A549 (cell line): Measurements from ENCODE around the gene S100B. TPM values are rescaled to one million over a fixed set of nuclear protein-coding genes. Genes with fewer than 3 reads are reported as not detected.

ENCODE experiments used
- ATAC-seq, 2 experiments: fragments of 200-7000 bp in 1 of 2; fragments of >200 bp in 1 of 2; cut with Nextera tagmentation in 1 of 2; cut with Tn5 transposase in 1 of 2; 3 replicates each; pipeline versions ENCODE4 v1.8.0 to v1.9.1; 2018 to 2020; ENCODE audit warnings: mild to moderate bottlenecking in 1 of 2, moderate library complexity in 1 of 2
- CTCF ChIA-PET: fragments of 300-600 bp; sonication (Branson Sonifier 250); formaldehyde crosslinking; extraction: SDS; loops from one replicate; lab custom pipeline; 2021; ENCODE audit warnings: antibody characterized with exemption, inconsistent platforms; lab: Yijun Ruan, JAX
- POLR2A ChIA-PET: fragments of 350-600 bp; formaldehyde crosslinking; extraction: SDS; loops from one replicate; lab custom pipeline; 2021; ENCODE audit warnings: antibody characterized with exemption, inconsistent platforms; lab: Yijun Ruan, JAX
- DNase-seq, 2 experiments: peaks; one replicate each; pipeline versions ENCODE4 v3.0.0 to v3.0.0-alpha.2; 2011 to 2016; ENCODE audit warnings: low read depth in 1 of 2, low spot score in 1 of 2
- FAIRE-seq: peaks from 2 replicates; lab custom pipeline; 2011; peaks lifted over from hg19 to GRCh38; lab: Jason Lieb, UNC
- H3K27ac ChIP-seq, 2 experiments: fragments of >200 bp; sonication (Bioruptor Twin); formaldehyde crosslinking; 3 replicates each; pipeline ENCODE4 v1.5.1; 2016 to 2017
- H3K4me1 ChIP-seq: fragments of >200 bp; sonication (Bioruptor Twin); formaldehyde crosslinking; 3 replicates; pipeline ENCODE4 v1.6.1; 2016
- H3K4me2 ChIP-seq: fragments of >200 bp; sonication (Bioruptor Twin); formaldehyde crosslinking; 3 replicates; pipeline ENCODE4 v1.6.1; 2016
- H3K4me3 ChIP-seq: fragments of >200 bp; sonication (Bioruptor Twin); formaldehyde crosslinking; 3 replicates; pipeline ENCODE4 v1.5.1; 2016
- H3K9me3 ChIP-seq: fragments of >200 bp; sonication (Bioruptor Twin); formaldehyde crosslinking; 3 replicates; pipeline ENCODE4 v1.6.1; 2016
- CBX2 ChIP-seq: fragments of 200-600 bp; sonication (generic); IDR thresholded peaks from 2 replicates; pipeline ENCODE4 v1.6.1; 2016; ENCODE audit warnings: low read depth, mild to moderate bottlenecking, borderline replicate concordance
- CTCF ChIP-seq: fragments of >200 bp; sonication (Bioruptor Twin); formaldehyde crosslinking; IDR thresholded peaks from 3 replicates; pipeline ENCODE4 v1.5.1; 2016
- EHF ChIP-seq: fragments of 250-450 bp; sonication (Bioruptor Pico); IDR thresholded peaks from 2 replicates; pipeline ENCODE4 v1.5.0; 2020; ENCODE audit warnings: mild to moderate bottlenecking
- ELK1 ChIP-seq: fragments of 150-350 bp; IDR thresholded peaks from 2 replicates; pipeline ENCODE4 v1.6.1; 2014; ENCODE audit warnings: low read depth, mild to moderate bottlenecking, low read length
- ESRRA ChIP-seq: fragments of 150-350 bp; IDR thresholded peaks from 2 replicates; pipeline ENCODE4 v1.6.1; 2014; ENCODE audit warnings: mild to moderate bottlenecking, low read length, borderline replicate concordance
- FOSB ChIP-seq: fragments of 250-450 bp; sonication (Bioruptor Pico); IDR thresholded peaks from 2 replicates; pipeline ENCODE4 v1.5.0; 2020; ENCODE audit warnings: mild to moderate bottlenecking, moderate library complexity
- FOSL2 ChIP-seq, 2 experiments: fragments of 450-650 bp in 1 of 2; fragments of >200 bp in 1 of 2; sonication (Bioruptor Twin) in 1 of 2; formaldehyde crosslinking; IDR thresholded peaks; 2 replicates each; pipeline versions ENCODE4 v1.5.0 to v1.6.1; 2016 to 2020; ENCODE audit warnings: mild to moderate bottlenecking in 1 of 2, moderate library complexity in 1 of 2
- HOXB13 ChIP-seq: fragments of 250-450 bp; sonication (Bioruptor Pico); IDR thresholded peaks from 2 replicates; pipeline ENCODE4 v1.5.0; 2020; ENCODE audit warnings: low read depth, mild to moderate bottlenecking, moderate library complexity
- JUN ChIP-seq, 2 experiments: fragments of >200 bp; sonication (Bioruptor Twin); formaldehyde crosslinking; IDR thresholded peaks; 2 replicates in 1 of 2; 3 replicates in 1 of 2; pipeline ENCODE4 v1.6.1; 2016 to 2017
- MAX ChIP-seq: IDR thresholded peaks from 2 replicates; pipeline ENCODE4 v1.6.1; 2012
- MAZ ChIP-seq: fragments of 150-350 bp; IDR thresholded peaks from 2 replicates; pipeline ENCODE4 v1.6.1; 2014; ENCODE audit warnings: antibody characterized with exemption, low read depth, low read length, borderline replicate concordance
- MYC ChIP-seq: IDR thresholded peaks from 2 replicates; pipeline ENCODE4 v1.6.1; 2012; ENCODE audit warnings: mild to moderate bottlenecking, inconsistent platforms, low read length, improper control_type of control experiment, borderline replicate concordance
- NFE2L2 ChIP-seq: fragments of 150-350 bp; conservative IDR thresholded peaks from 2 replicates; pipeline ENCODE4 v1.6.1; 2014; ENCODE audit warnings: low read length
- NPAS2 ChIP-seq: fragments of 250-450 bp; sonication (Bioruptor Pico); IDR thresholded peaks from 2 replicates; pipeline ENCODE4 v1.8.0; 2022; ENCODE audit warnings: mild to moderate bottlenecking, moderate library complexity, borderline replicate concordance
- RCOR1 ChIP-seq: fragments of 150-350 bp; IDR thresholded peaks from 2 replicates; pipeline ENCODE4 v1.6.1; 2014; ENCODE audit warnings: antibody characterized with exemption, low read length, low read depth
- RFX5 ChIP-seq: fragments of 450-650 bp; IDR thresholded peaks from 2 replicates; pipeline ENCODE4 v1.7.1; 2014; ENCODE audit warnings: antibody characterized with exemption, mild to moderate bottlenecking, moderate library complexity
- SMC3 ChIP-seq: fragments of >200 bp; sonication (Bioruptor Twin); formaldehyde crosslinking; IDR thresholded peaks from 3 replicates; pipeline ENCODE4 v1.6.1; 2018; ENCODE audit warnings: inconsistent platforms
- ZSCAN20 ChIP-seq: fragments of 250-450 bp; sonication (Bioruptor Pico); IDR thresholded peaks from 2 replicates; pipeline ENCODE4 v1.8.0; 2022; ENCODE audit warnings: mild to moderate bottlenecking, moderate library complexity
- WGBS: methylation state at CpG from one replicate; pipeline ENCODE4 v1.1.6; 2017; ENCODE audit errors: missing lambda C conversion rate; 5-methylcytosine and 5-hydroxymethylcytosine counted together
- polyA plus RNA-seq, 4 experiments: library from polyadenylated mRNA; depleted of rRNA in 3 of 4; stranded (reverse); fragments of >200 nt; fragmentation: RNase III in 1 of 4; extraction: RNeasy Plus Mini Kit Qiagen cat#74134 plus additional on column Dnase treatment in 1 of 4; gene quantifications; 2 replicates in 3 of 4; 3 replicates in 1 of 4; pipeline ENCODE4 v1.2.3, GENCODE V29; 2011 to 2017
- TF ChIP-seq, protein P1 (sequence below): fragments of 200-600 bp; sonication (generic); IDR thresholded peaks from 2 replicates; pipeline ENCODE4 v1.6.1; 2016; ENCODE audit warnings: antibody characterized with exemption, mild to moderate bottlenecking, moderate library complexity
- TF ChIP-seq, protein P2 (sequence below): fragments of >200 bp; sonication (Bioruptor Twin); formaldehyde crosslinking; IDR thresholded peaks from 2 replicates; pipeline ENCODE4 v1.6.1; 2016

The S100B gene
- polyA plus RNA-seq, 2 of the 4 experiments (the other 2 are of a cell fraction), result not detected

DNA sequence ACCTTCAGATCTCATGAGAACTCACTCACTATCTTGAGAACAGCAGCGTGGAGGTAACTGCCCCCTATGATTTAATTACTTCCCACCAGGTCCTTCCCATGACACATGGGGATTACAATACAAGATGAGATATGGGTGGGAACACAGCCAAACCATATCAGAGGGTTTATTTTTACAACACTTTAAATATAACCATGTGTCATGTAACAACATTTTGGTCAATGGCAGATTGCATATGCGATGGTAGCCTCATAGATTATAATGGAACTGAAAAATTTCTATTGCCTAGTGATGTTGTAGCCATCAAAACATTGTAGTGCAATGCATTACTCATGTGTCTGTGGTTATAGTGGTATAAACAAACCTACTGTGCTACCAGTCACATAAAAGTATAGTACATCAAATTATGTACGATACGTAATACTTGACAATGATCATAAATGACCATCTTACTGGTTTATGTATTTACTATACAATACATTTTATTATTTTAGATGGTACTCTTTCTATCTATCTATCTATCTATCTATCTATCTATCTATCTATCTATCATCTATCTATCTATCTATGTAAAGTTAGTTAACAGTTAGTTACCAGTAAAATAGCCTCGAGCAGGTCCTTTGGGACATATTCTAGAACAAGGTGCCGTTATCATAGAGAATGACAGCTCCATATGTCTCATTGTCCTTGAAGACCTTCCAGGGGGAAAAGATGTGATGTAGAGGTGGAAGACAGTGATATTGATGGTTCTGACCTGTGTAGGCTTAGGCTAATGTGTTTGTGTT is 12.6 kb upstream of the S100B start:
- no peak overlapping the region for H3K27ac ChIP-seq
- FAIRE-seq, result no peak
- no peak for ATAC-seq
- no peaks in the 10 kb centered on the region for H3K9me3 ChIP-seq
- POLR2A ChIA-PET, result interaction anchor here (1.1 kb wide), 1 partner anchor 18 kb away, joined by 4 read pairs; the partner anchor contains the start of gene PRMT2
- H3K4me1 ChIP-seq, result no peaks in the 10 kb centered on the region
- DNase-seq, result no peak
- no peak overlapping the region for H3K4me2 ChIP-seq
- H3K4me3 ChIP-seq, result no peak overlapping the region
- TF ChIP-seq HOXB13 (CRISPR knock-in tag) (no peak), ESRRA (no peak), ELK1 (no peak), FOSB (CRISPR knock-in tag) (no peak), RFX5 (no peak), NPAS2 (CRISPR knock-in tag) (no peak), MYC (no peak), RCOR1 (no peak), CBX2 (no peak), MAZ (no peak), CTCF (no peak), MAX (no peak), EHF (CRISPR knock-in tag) (no peak), NFE2L2 (no peak), SMC3 (no peak), ZSCAN20 (no peak), JUN (IDR thresholded peaks at IDR 0.05) (no peak), FOSL2 (IDR thresholded peaks at IDR 0.05) (no peak), FOSL2 (CRISPR knock-in tag; IDR thresholded peaks at IDR 0.05) (no peak)
- TF ChIP-seq, protein P1, sequence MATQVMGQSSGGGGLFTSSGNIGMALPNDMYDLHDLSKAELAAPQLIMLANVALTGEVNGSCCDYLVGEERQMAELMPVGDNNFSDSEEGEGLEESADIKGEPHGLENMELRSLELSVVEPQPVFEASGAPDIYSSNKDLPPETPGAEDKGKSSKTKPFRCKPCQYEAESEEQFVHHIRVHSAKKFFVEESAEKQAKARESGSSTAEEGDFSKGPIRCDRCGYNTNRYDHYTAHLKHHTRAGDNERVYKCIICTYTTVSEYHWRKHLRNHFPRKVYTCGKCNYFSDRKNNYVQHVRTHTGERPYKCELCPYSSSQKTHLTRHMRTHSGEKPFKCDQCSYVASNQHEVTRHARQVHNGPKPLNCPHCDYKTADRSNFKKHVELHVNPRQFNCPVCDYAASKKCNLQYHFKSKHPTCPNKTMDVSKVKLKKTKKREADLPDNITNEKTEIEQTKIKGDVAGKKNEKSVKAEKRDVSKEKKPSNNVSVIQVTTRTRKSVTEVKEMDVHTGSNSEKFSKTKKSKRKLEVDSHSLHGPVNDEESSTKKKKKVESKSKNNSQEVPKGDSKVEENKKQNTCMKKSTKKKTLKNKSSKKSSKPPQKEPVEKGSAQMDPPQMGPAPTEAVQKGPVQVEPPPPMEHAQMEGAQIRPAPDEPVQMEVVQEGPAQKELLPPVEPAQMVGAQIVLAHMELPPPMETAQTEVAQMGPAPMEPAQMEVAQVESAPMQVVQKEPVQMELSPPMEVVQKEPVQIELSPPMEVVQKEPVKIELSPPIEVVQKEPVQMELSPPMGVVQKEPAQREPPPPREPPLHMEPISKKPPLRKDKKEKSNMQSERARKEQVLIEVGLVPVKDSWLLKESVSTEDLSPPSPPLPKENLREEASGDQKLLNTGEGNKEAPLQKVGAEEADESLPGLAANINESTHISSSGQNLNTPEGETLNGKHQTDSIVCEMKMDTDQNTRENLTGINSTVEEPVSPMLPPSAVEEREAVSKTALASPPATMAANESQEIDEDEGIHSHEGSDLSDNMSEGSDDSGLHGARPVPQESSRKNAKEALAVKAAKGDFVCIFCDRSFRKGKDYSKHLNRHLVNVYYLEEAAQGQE, result no peak
- TF ChIP-seq, protein P2, sequence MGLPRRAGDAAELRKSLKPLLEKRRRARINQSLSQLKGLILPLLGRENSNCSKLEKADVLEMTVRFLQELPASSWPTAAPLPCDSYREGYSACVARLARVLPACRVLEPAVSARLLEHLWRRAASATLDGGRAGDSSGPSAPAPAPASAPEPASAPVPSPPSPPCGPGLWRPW, result no peak
- CTCF ChIA-PET, result no interaction called here
- 36% methylated on average over 6 of the region's 6 CpGs for WGBS
